Measurements from ENCODE around the gene SLC33A1. TPM values are rescaled to one million over a fixed set of nuclear protein-coding genes. Genes with fewer than 3 reads are reported as not detected.

SLC33A1 gene
- total and polyA plus RNA-seq, 2 of the 13 experiments (the other 11 are each of a cell fraction or from before 2014, with no cell fraction given) = 20.0 to 32.1 TPM

- TF ChIP-seq ZNF251 (CRISPR knock-in tag; IDR thresholded peaks at IDR 0.05) (no peak), KDM1A (CRISPR knock-in tag; IDR thresholded peaks at IDR 0.05) (no peak), XBP1 (CRISPR knock-in tag; IDR thresholded peaks at IDR 0.05) (no peak), PHB2 (IDR thresholded peaks at IDR 0.05; ENCODE audit: partially characterized antibody) (no peak), TRAFD1 (CRISPR knock-in tag; IDR thresholded peaks at IDR 0.05; ENCODE audit: borderline replicate concordance) (no peak), NFRKB (IDR thresholded peaks at IDR 0.05) (no peak), ISL2 (CRISPR knock-in tag; IDR thresholded peaks at IDR 0.05) (peak; percentile 61; the same call in 1 of the 2 replicates), USF2 (IDR thresholded peaks at IDR 0.05; ENCODE audit: low read depth, low read length) (no peak), USF2 (CRISPR knock-in tag; IDR thresholded peaks at IDR 0.05; ENCODE audit: borderline replicate concordance) (no peak), ZBTB8A (CRISPR knock-in tag; IDR thresholded peaks at IDR 0.05; ENCODE audit: borderline replicate concordance, low read depth) (no peak), HNRNPH1 (optimal IDR thresholded peaks at IDR 0.05; ENCODE audit: low read depth, low read length) (no peak), ZNF431 (CRISPR knock-in tag; IDR thresholded peaks at IDR 0.05; ENCODE audit: borderline replicate concordance, low read depth) (no peak), FOXO1 (CRISPR knock-in tag; IDR thresholded peaks at IDR 0.05) (no peak), SPEN (CRISPR knock-in tag; IDR thresholded peaks at IDR 0.05; ENCODE audit: low read depth) (peak; percentile 72), HHEX (CRISPR knock-in tag; IDR thresholded peaks at IDR 0.05) (no peak), AKAP8 (CRISPR knock-in tag; IDR thresholded peaks at IDR 0.05) (no peak), ZGPAT (CRISPR knock-in tag; IDR thresholded peaks at IDR 0.05) (peak; percentile 88), ZNF75D (CRISPR knock-in tag; IDR thresholded peaks at IDR 0.05; ENCODE audit: borderline replicate concordance) (no peak), ARHGAP35 (CRISPR knock-in tag; IDR thresholded peaks at IDR 0.05; ENCODE audit: borderline replicate concordance) (no peak; the same call in 1 of the 2 replicates), ZNF782 (CRISPR knock-in tag; IDR thresholded peaks at IDR 0.05; ENCODE audit: borderline replicate concordance) (no peak), ZNF230 (CRISPR knock-in tag; IDR thresholded peaks at IDR 0.05) (0 out of 2 replicates have a peak, but pooled peaks have one; percentile 17), ZNF138 (CRISPR knock-in tag; IDR thresholded peaks at IDR 0.05; ENCODE audit: low read depth) (peak; percentile 73), ZFP91 (CRISPR knock-in tag; IDR thresholded peaks at IDR 0.05; ENCODE audit: borderline replicate concordance) (peak; percentile 86; the same call in 1 of the 2 replicates)
Observed at GRCh38 chr3:155805802-155806618, 48.2 kb downstream of the SLC33A1 start, which contains the start of gene C3orf33 (continued).
